Neutrophil (primary cell): ENCODE measurements around the gene GNAQ.

Experiments
- H3K27ac ChIP-seq: fragments of 200-600 bp; sonication (generic); 2 replicates; pipeline ENCODE4 v1.5.1; 2016; ENCODE audit warnings: mild to moderate bottlenecking, moderate library complexity
- H3K27me3 ChIP-seq: fragments of 200-600 bp; sonication (generic); 2 replicates; pipeline ENCODE4 v1.6.0; 2016; ENCODE audit warnings: mild to moderate bottlenecking
- H3K36me3 ChIP-seq: fragments of 200-600 bp; sonication (generic); 2 replicates; pipeline ENCODE4 v1.5.1; 2017
- H3K4me1 ChIP-seq, 2 experiments: fragments of 200-600 bp in 1 of 2; sonication (generic) in 1 of 2; 1 replicate in 1 of 2; 2 replicates in 1 of 2; pipeline versions ENCODE4 v1.5.1 to v1.6.1; 2013 to 2016; ENCODE audit warnings: low read depth in 1 of 2, low read length in 1 of 2, mild to moderate bottlenecking in 1 of 2, moderate library complexity in 1 of 2; ENCODE audit not compliant: control insufficient read depth in 1 of 2, insufficient read depth in 1 of 2
- H3K4me3 ChIP-seq, 2 experiments: fragments of 200-600 bp in 1 of 2; sonication (generic) in 1 of 2; 1 replicate in 1 of 2; 2 replicates in 1 of 2; pipeline ENCODE4 v1.5.1; 2013 to 2016; ENCODE audit warnings: low read depth in 1 of 2, low read length in 1 of 2, mild to moderate bottlenecking in 1 of 2, moderate library complexity in 1 of 2
- H3K9me3 ChIP-seq: fragments of 200-600 bp; sonication (generic); 2 replicates; pipeline ENCODE4 v1.5.1; 2016
- CTCF ChIP-seq: fragments of 200-600 bp; sonication (generic); IDR thresholded peaks from 2 replicates; pipeline ENCODE4 v1.5.1; 2016; ENCODE audit warnings: antibody characterized with exemption

Gene GNAQ

GRCh38 chr9:78047106-78047505 lies 15.5 kb upstream of the GNAQ start:
- no peaks in the 10 kb centered on the region for H3K4me1 ChIP-seq
- TF ChIP-seq CTCF = no peak
- no peaks in the 10 kb centered on the region for H3K9me3 ChIP-seq
- H3K36me3 ChIP-seq = no peaks in the 10 kb centered on the region
- no peak overlapping the region for H3K27ac ChIP-seq
- H3K27me3 ChIP-seq = no peaks in the 10 kb centered on the region
- H3K4me3 ChIP-seq = no peak overlapping the region

- Histone ChIP-seq H3K27ac (no peak overlapping the region), H3K9me3 (no peaks in the 10 kb centered on the region), H3K36me3 (no peaks in the 10 kb centered on the region), H3K4me3 (no peak overlapping the region), H3K27me3 (no peaks in the 10 kb centered on the region), H3K4me1 (no peaks in the 10 kb centered on the region)
- no peak for TF ChIP-seq CTCF
Observed at GRCh38 chr9:78046112-78046511, 14.5 kb upstream of the GNAQ start.

GRCh38 chr9:78044886-78045285 lies 13.3 kb upstream of the GNAQ start:
- Histone ChIP-seq H3K36me3 (no peaks in the 10 kb centered on the region), H3K27ac (no peak overlapping the region), H3K27me3 (no peaks in the 10 kb centered on the region), H3K9me3 (no peaks in the 10 kb centered on the region), H3K4me3 (no peak overlapping the region), H3K4me1 (no peaks in the 10 kb centered on the region)
- no peak for TF ChIP-seq CTCF

- Histone ChIP-seq H3K27me3 (no peaks in the 10 kb centered on the region), H3K9me3 (no peaks in the 10 kb centered on the region), H3K36me3 (no peaks in the 10 kb centered on the region), H3K27ac (no peak overlapping the region), H3K4me1 (no peaks in the 10 kb centered on the region), H3K4me3 (no peak overlapping the region)
- no peak for TF ChIP-seq CTCF
Observed at GRCh38 chr9:78044189-78044588, 12.6 kb upstream of the GNAQ start.

- Histone ChIP-seq H3K9me3 (no peaks in the 10 kb centered on the region), H3K4me3 (no peak overlapping the region), H3K27ac (no peak overlapping the region), H3K27me3 (no peaks in the 10 kb centered on the region), H3K4me1 (peaks cover 7 to 10% of the 10 kb centered on the region in 2 experiments), H3K36me3 (no peaks in the 10 kb centered on the region)
- TF ChIP-seq CTCF = no peak
Observed at GRCh38 chr9:78041971-78042370, 10.4 kb upstream of the GNAQ start.

- H3K36me3 ChIP-seq = no peaks in the 10 kb centered on the region
- no peaks in the 10 kb centered on the region for H3K9me3 ChIP-seq
- no peaks in the 10 kb centered on the region for H3K27me3 ChIP-seq
- H3K4me1 ChIP-seq = peaks cover 8 to 10% of the 10 kb centered on the region in 2 experiments
- H3K27ac ChIP-seq = no peak overlapping the region
- no peak for TF ChIP-seq CTCF
- no peak overlapping the region for H3K4me3 ChIP-seq
Observed at GRCh38 chr9:78040726-78041125, 9.1 kb upstream of the GNAQ start.
